GM21367 (cell line): Measurements from ENCODE around the gene COL23A1.
"Not testable (repeated sequence)": the region's sequence is repeated elsewhere in the genome, so short reads cannot be mapped to it uniquely, and the experiment has no call there.

Experiments used
- ATAC-seq: cut with Tn5 transposase; IDR thresholded peaks from one replicate; pipeline ENCODE4 v1.9.1; 2021; ENCODE audit not compliant: unreplicated experiment

The COL23A1 gene

DNA sequence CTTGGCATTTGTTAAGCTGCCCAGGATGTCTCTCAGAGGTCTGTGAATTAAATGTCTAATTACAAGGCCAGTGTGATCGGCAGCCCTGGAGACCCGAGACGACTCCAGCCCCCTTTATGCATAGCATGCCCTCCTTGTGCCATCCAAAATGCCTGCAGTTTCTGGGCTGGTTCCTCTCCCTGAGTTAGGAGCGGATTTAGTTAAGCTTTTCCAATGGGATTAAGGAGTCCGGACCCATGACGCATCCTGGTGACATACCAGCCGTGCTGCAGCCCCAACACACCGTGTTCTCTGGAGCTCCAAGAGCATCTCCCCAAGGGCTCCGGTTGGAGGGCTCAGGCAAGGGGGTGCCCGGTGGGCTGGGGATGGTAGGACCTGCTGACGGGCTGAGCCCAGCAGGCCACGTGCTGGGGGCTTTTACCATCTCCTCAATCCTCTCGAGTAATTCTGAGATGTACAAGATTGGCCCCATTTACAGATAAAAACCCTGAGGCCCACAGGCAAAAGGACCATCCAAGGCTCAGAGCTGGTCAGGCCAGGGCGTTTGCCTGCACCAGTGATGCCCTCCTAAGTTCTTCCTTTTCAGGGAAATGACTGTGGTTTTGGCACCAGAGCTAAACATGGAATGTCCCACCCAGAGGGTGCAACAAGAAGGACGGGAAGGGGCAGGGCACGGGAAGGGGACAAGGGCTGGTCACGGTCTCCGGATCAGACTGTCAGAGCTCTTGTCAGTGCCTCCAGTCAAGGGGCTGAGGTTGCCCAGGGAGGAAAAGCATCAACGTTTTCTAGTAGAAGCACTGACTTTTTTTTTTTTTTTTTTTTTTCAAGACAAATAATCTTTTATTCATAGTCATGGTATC is 275.0 kb downstream of the COL23A1 start:
- ATAC-seq = no peak

DNA sequence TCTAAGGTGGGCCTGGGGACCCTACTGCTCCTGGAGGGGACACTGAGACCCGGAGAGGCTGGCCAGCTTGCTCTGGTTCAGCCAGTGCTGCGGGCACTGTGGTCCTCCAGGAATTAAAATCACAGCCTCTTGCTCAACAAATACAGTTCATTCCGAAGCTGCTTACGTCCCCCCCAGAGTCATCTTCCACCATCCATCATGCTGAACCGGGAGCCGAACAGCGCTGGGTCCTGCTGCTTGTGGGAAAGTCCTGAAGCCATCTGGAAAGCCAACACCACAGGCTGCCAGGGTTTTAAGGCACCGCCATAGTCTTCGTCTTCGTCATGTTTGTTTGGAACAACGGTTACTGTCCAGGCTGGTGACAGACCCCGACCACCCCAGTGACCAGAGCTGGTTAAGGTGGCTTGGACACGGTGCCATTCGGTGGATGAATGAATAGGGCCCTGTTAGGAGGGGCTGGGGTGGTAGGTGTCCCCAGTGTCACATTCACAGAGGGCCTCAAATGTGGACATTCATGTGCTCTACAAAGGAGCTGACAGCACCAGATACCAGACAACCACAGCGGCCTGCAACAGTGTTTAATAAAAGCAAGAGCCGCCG is 276.0 kb downstream of the COL23A1 start:
- ATAC-seq = no peak

DNA sequence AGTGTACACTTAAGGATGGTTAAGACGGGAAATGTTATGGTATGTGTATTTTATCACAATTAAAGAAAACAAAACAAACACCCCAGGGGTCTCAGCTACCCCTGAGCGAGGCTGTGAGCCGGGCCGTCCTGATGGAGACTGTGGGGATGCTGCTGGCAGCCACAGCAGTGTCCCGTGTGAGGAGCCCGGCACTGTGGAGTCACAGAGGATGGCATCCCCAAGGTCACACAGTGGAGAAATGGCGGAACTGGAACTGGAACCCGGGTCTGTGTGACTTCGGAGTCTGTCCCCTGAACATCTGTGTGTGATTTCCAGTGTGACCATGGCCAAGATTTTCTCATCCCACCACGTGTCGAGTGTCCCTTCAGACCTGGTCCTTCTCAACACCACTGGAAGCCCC is 276.9 kb downstream of the COL23A1 start:
- no peak for ATAC-seq

DNA sequence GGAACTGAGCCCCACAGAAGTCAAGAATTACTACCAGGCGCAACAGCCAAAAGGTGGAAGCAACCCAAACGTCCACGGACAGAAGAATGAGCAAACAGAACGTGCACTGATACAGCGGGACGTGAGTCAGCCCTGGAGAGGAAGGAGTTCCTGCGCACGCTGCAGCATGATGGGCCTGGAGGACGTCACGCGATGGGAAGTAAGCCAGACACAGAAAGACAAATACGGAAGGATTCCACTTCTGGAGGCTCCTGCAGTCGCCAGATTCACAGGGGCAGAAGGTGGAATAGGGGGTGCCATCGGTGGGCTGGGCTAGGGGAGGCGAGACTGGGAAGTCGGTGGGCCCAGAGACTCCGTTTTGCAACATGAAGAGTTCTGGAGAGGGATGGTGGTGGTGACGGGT is 277.3 kb downstream of the COL23A1 start:
- no peak for ATAC-seq

DNA sequence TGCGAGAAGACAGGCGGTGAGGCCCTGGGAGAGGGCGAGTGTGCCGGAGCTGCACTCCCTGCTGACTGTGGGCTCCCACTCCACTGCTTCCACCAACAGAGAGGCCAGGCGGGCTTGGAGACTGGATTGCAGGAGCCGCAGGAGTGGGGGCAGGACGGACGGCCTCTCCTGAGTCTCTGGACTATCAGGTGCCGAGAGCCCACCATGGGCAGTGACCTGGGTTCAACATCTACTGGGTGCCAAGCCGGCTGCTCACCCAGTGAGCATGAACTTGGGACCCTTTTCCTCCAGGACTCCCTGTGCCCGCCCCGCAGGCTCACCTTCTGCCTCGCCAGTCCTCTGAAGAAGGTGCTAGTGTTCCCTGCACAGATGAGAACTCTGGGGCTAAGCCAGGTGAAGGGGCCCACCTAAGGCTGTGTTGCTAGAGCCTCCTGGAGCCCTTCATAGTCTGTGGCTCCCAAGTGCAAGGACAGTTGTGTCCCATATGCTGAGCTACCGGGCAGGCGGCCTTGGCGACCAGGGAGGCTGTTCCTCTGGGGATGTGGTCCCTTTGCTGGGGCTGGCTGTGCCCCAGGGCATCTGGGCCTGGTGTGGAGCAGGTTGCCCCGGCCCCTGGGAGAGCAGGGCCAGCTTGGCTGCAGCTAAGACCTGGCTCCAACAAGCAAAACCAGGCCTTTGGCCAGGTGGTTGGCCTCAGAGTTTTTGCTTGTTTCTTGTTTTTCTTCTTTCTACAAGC is 279.9 kb downstream of the COL23A1 start:
- no peak for ATAC-seq

DNA sequence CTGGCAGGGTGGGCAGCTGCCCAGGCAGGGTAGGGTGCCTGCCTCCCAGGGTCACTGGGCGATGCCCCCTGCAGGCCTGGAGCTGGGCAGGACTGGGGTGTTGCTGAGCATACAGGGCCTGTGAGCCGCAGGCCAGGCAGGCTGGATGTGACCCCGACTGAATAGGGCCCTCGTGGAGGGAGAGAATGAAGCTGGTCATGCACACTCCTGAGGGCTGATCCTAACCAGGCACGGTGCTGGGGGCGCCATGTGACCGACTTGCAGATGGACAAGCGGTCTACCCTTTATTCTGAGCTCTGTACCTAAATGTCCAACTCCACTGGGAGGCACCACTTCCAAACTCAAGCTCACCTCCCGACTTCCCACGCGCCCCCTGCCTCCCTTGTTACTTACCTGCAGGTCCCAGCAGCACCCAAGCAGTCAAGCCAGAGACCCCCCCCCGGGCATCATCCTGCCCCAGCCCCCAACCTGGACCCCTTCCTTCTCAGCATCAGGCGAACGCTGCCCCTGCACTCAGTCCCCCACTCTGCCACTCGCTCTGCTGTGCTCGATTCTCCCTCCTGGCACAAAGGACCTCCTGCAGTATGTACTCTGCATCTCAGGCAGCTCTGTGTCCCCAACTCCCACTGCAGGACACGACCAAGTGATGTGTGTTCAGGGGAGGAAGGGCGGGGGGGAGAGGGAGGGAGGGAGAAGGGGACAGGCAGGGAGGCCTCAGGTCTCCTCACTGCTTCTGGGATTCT is 280.8 kb downstream of the COL23A1 start:
- no peak for ATAC-seq

DNA sequence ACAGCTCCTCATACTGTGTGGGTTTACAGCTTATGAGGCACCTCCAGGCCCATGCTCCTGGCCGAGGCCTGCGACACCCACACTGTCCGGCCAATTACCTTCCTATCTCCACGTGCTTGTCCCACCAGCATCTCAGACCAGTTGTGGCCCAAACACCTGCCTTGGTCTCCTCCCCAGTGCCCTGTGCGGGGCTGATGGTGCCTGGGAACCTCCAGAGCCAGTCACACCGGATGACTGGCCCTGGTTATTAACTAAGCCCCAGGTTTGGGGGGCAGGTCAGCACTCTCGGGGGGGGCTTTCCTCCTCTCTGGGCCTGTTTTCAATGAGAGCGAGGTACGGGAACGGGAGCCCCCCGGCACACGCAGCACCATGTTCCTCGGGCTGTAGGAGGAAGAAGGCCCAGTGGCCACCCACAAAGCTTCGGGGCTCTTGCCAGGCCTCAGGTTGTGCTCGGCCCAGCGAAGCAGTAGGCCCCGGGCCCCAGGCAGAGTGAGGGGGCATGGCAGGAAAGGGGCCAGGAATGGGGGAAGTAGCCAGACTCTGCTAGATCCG is 281.6 kb downstream of the COL23A1 start:
- no peak for ATAC-seq

DNA sequence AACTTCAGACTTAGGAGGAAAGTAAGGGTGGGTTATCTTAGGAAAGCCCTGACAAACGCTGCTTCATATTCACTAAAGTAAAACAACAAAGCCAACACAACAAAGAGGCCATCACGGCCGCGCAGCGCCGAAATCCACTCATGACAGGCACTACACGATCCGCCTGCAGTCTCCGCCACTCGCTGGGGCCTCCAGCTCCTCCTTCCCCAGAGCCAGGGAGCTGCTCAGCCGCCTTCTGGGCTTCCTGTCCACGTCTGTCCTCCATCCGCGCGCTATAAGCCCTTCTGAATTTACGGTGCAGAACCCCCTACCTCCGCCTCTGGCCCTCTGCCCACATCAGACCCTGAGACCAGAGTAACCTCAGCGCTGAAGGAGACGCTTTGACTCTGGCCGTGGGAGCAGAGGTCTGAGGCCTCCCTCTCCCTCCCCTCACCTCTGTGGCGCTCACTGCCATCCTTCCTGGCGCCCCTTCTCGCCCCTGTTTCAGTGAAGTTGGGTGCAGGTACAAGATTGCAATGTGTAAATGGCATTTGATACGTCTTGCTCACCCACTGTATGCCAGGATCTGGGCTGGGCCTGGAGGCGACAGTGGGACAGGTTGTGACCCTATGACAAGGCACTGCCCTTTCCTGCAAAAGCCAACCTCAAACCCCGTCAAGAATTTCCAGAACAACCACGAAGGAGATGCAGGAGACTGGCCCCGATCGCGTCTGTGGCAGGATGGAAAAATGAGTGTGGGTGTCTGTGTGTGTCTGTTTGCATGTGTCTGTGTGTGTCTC is 282.7 kb downstream of the COL23A1 start:
- no peak for ATAC-seq

DNA sequence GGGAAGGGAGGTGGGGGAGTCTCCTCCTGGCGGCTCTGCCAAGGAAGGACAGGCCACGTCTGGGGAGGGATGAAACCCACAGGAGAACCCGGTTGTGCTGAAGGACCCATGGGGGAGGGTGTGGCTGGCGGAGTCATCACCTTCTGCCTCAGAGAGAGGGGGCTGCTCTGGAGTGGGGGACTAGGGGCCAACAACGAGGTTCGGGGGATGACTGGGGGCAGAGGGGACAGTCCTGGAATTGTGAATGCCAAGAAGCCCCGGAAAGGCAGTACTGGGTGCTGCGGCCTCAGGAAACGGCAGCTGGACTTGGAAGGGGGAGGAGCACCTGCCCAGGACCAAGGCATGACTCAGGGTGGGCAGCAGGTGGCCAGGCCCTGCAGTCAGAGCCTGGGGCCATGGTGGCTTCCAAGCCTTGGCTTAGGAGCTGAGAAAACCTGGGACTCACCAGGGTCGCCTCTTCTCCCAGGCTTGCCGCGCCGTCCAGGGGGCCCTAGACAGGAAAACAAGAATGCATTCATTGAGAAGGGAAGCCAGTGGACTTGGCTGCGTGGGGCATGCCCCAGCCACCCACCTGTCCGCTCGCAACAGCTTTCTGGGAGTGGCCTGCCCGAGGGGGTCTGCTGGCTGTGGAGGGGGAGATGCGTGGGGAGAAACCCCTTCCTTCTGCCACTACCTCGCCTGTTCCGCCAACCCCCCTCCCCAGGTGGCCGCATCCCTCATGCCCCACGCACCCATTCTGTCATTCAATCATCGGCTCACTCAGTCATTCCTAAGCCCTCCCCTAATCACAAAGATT is 283.6 kb downstream of the COL23A1 start:
- no peak for ATAC-seq

DNA sequence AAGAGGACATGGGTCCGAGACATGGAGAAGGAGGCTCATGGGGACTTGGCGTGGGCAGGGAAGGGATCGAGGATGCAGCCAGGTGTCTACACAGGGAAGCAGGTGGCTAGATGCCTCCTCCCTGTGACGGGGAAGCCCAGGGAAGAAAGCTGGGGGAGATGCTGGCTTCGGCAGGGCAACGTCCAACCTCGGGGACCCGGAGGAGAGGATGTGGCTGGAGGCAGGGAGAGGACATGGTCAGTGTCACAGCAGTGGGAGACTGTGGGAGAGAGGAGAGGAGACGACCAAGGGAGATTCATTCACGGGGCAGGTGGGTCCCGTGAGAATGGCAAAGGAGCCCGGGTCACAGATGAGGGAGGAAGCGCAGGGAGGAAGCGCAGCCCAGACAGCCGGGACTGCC is 284.4 kb downstream of the COL23A1 start:
- no peak for ATAC-seq

DNA sequence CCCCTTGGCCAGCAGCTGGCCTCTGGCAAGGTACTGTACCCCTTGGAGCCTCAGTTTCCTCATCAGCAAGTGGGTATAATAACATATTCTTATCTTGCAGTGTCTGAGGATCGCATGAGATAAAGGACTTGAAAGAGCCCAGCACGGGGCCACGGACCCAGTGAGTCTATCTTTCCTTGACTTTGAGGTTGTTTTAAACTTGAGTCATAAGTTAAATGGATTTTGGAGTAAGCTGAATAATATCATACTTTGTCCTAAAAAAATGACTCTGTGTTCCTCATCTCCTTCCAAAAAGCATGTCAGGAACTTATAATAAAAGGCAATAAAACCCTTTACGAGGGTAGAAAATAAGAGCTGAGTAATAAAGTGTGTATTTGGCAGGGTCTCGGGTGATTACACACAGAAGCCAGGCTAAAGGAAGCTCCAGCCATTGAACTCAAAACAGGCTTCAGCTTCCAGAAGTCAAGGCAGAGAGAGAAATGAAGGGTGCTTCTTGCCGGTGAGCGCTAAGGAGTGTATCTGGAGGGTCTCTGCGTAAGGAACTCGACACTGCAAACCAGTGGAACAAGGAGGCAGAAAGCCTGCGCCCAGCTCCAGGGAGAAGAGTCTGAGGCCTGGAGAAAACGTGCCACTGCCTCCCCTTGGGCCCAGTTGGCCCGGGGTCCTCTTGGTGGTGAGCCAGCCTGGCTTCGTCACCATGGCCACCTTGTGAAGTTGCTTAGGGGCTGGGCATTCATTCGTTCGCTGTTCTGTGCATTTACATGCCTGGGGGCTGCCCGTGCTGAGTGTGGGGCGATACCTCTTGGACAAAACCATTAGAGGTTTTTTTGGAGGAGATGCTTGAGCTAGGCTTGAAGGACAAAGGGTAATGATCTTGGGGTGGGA is 285.2 kb downstream of the COL23A1 start:
- no peak for ATAC-seq

DNA sequence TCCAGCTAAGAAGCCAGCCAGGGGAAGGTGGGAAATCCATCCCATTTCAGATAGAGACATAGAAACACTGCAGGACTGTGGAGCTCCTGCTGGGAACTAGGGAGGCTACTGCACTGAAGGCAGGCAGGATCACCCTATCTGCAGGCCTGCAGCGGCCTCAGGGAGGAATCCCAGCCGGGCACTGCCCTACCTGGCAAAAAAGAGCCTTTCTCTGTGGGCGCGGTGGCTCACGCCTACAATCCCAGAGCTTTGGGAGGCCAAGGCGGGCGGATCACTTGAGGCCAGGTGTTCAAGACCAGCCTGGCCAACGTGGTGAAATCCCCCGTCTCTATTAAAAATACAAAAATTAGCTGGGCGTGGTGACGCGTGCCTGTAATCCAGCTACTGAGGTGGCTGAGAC is 286.2 kb downstream of the COL23A1 start:
- no peak for ATAC-seq

DNA sequence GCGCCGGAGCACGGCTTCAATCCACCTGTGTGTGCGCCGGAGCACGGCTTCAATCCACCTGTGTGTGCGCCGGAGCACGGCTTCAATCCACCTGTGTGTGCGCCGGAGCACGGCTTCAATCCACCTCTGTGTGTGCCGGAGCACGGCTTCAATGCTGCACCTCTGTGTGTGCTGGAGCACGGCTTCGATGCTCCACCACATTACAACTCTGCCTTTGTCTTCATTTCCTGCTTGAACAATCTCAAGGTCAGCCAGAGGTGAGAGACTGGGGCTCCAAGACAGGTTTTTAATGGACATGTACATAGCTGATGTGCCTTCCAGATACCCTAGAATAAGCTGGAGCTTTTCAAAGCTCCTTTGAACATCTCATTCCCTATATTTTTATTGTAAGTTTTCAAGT is 287.9 kb downstream of the COL23A1 start:
- ATAC-seq = not testable (repeated sequence)

DNA sequence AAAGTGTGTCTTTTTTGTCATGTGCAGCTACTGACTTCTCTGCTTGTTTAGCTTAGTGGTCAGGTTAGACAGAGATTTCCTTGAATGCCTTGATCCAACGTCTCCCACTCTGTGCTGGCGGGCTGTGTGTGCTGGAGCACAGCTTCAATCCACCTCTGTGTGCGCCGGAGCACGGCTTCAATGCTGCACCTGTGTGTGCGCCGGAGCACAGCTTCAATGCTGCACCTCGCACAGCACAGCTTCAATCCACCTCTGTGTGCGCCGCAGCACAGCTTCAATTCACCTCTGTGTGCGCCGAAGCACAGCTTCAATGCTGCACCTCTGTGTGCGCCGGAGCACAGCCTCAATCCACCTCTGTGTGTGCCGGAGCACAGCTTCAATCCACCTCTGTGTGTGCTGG is 288.6 kb downstream of the COL23A1 start:
- no peak for ATAC-seq

DNA sequence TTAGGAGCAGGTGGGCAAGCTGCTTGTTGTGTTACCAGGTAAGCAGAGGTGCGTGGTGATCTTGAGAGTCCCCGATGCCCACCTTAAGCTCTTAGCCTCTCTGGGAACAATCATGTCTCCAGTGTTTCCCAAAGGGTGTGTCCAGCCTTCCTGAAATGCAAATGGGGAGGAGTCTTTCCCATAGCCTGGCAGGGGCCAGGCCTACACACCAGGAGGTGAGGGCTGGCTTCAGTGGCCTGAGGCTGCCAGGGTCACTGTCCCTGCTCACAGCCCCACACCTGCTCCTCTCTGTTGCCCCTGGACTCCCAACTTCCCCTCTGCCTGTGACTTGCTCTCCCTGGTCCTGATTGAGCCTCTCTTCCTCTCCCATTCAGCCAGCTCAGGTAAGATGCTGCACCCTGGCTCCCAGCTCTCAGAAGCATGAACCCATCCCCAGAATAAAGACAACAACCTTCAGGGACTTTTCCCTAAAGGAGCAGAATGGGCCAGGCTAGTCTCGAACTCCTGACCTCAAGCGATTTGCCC is 291.8 kb downstream of the COL23A1 start:
- no peak for ATAC-seq

DNA sequence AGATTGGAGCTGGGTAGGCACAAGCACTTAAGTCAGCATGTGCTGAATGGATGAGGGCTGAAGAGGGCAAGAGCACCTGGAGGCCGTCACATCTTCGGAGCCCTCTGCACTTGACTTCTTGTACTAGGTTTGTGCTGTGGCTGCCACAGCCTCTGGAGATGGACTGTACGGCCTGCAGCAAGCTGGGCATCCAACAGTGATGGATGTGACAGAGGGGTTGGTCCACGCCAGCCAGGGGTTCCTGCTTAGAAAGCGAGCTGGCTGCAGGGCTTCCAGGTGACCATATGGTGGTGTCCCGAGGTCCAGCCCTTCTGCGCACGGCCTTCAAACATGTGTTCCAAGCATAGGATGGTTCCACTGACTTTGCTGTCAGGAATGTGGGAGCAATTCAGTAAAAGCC is 292.4 kb downstream of the COL23A1 start:
- ATAC-seq = no peak

DNA sequence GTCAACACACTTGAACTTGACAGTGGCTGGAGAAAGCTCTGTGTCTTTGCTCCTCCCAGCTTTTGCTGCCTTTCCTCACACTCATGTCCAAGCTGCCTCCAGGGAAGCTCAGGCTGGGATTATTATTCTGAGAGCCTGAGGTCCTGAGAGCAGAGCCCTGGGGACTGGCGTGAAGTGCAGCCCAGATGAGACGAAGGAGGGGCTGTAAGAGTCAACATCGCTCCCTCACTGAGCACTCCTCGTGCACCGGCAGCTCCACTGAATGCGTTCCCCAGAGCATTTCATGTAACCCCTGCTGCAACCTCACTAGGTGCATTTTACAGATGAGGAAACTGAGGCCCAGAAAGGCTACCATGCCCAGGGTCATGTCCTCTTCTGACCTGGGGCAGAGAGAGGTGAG is 294.1 kb downstream of the COL23A1 start:
- ATAC-seq = no peak

DNA sequence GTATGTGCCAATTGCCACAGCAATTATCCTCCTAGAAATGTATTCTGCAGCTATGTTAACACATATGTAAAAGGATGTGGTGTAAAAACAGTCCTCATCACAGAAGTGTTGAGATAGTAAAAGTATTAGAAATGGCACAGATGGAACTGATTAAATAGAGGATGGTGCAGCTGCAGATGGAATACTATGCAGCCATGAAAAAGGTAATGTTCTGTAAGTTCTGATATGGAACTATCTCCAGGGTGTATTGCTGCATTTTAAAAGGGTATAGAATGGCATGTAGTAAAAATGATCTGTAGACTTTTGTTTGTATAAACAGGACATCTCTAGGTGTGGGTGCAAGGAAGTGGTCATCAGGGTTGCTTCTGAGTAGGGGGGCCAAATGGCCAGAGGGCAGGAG is 294.6 kb downstream of the COL23A1 start:
- ATAC-seq = no peak
